HG03432 (cell line): ENCODE results near the gene C5orf47.
"Not testable (repeated sequence)": the region's sequence is repeated elsewhere in the genome, so short reads cannot be mapped to it uniquely, and the experiment has no call there.

Source experiments
- ATAC-seq: cut with Tn5 transposase; IDR thresholded peaks from one replicate; pipeline ENCODE4 v1.9.1; 2021; ENCODE audit warnings: mild to moderate bottlenecking, moderate library complexity; ENCODE audit not compliant: unreplicated experiment

C5orf47 gene

DNA sequence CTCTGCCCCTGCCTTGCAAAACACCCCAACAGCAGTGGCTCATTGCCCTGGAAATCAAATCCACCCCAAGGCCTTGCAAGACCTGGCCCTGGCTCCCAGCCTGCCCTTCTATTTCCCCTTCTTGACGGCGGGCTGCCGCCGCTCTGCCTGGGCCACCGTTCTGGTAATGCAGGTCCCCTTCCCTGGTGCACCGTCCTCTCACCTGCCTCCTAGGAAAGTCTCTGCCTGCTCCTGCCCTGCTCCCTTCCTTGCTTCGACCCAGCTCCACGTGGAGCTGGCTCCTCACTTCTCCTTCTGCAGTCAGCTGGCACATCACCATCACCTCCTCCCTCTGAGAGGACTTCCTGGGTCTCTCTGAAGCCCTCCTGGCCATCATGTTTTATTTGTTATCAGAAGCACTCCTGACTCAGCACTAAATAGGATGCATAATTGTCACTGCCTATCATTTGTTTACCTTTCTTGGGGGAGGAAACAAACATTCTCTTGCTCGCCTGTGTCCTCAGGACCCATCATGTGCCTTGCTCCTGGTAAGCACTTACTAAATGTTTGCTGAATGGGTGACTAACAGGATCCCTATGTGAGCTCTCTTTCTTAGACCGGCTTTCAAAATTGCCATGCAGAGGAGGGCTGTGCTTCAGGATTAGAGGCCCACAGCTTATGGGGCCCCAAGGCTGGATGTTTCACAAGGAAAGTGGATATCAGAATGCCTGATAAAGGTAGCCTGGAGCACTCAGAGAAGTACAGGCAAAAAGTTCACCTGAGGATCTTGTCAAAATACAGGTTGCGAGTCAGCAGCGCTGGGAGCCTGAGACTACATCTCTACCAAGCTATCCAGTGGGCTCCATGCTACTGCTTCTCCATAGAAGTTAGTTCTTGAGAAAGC lies 19.6 kb upstream of the C5orf47 start:
- no peak for ATAC-seq

GRCh38 chr5:173970878-173971650 lies 17.9 kb upstream of the C5orf47 start:
- ATAC-seq, result no peak

- ATAC-seq, result no peak
Measured at GRCh38 chr5:173971681-173972345, 17.2 kb upstream of the C5orf47 start.

DNA sequence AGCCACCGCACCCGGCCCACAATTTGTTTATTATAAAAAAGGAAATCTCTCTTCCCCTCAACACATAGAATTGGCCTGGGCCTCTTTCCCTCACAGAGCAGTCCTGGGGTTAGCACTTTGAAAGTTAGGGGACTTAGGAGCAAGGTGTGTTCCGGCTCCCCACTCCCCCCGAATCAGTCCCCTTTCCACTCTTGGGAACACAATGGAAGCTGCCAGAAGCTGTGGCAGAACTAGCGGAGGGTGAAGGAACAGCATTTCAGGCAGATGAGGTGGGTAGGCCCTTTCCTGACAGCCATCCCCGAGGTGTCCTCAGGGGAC lies 16.4 kb upstream of the C5orf47 start:
- no peak for ATAC-seq

DNA sequence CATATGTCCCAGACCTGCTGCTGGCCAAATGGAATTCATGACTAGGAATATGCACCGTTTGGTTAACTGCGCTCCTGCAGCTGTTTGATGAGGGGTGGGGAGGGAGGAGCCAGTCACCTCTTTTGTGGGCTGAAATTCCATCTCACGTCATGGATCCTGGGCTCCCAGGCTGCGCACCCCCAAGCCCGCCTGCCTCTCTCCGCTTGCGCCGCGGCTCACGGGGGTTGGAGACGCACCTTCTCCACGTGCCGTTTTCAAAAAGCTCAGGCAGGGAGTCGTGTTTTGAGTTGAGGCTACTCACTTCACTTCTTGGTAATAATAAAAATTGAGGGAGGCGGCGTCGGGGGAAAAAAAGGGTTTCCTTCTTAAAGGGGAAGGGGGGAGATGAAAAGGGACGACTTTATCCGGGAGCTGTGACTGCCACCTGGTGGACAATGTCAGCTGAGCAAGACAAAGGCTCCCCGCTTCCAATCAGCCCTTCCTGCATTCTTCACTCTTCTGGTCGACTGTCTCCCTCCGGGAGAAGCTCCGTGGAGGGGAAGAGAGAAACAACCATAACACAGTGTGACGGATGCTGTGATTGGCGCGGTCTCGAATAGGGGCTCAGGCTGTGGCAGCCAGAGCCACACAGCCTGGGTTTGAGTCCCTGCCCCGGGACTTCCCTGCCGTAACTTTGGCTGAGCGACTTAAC lies 15.9 kb upstream of the C5orf47 start:
- ATAC-seq, result peak; percentile 72

- peak; percentile 29 for ATAC-seq
Measured at GRCh38 chr5:173973616-173973969, 15.4 kb upstream of the C5orf47 start.

DNA sequence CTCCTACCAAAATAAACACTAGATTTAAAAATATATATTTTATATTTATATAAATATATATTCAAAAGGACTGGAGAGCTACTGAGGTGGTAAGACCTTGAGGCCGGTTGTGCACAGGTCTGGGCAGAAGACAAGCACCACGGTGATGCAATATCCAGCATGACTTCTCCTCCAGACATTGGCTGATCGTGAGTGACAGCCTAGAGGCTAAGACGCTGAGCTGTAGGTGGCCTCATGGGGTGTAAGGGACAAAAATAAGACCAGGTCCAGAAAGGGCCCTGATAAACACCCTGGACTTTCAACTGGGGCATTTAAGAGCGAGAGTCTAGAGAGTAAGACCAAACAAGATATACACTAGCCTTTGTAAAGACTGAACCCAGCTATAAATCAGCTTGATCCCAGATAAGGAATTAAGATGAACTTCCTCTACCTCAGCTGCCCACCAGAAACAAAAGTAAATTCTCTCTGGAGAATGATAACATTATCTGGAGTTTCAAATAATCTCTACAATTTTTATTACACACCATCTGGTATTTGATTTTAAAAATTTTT lies 14.2 kb upstream of the C5orf47 start:
- no peak for ATAC-seq

DNA sequence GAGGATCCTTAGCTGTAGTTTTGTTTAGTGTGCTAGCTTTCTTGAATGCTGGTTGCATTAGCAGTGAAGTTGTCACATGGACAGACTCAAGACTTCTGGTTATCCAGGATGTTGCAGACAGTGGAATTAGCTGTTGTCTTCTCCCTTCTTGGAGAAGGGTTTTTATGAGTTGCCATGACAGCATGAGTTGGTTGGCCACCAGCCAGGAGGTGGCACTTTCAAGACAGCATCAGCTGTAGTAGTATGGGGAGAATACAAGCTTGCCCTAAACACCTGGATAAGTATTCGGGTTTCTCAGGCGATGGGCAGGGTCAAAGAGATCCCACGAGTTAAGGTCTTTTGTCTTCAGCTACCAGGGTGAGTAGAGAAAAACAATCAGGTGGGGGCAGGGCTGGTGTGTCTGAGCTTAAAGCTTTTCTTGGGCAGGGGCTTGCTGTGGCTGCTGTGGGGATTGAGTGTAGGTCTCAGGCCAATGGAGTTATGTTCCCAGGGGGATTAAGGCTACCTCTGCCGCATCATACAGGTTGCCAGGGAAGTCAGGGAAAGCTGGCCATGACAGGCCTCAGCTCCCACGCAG lies 7.7 kb upstream of the C5orf47 start:
- ATAC-seq, result no peak

- no peak for ATAC-seq
Measured at GRCh38 chr5:173984218-173984617, 4.8 kb upstream of the C5orf47 start.

- ATAC-seq, result no peak
Measured at GRCh38 chr5:173989432-173990082, 587 bp downstream of the C5orf47 start.

DNA sequence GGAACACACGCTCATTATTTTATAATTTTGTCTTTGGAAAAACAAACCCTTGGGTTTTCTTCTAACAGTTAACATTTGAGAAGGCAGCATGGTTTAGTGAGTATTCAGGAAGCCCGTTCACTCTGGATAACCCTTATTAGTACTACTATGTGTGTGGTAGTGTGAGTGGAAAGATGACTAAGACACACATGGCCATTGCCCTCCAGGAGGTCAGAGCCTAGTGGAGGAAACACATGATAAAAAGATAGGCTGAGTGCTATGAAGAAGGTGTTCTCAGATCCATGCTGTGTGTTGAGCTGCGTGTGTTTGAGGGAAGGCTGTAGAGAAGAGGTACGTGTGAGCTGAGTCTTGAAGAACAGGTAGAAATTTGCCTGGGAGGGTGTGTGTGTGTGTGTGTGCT lies 8.4 kb downstream of the C5orf47 start:
- no peak for ATAC-seq

- ATAC-seq, result no peak
Measured at GRCh38 chr5:173998531-173998930, 9.6 kb downstream of the C5orf47 start.

- no peak for ATAC-seq
Measured at GRCh38 chr5:174000076-174000475, 11.1 kb downstream of the C5orf47 start.

DNA sequence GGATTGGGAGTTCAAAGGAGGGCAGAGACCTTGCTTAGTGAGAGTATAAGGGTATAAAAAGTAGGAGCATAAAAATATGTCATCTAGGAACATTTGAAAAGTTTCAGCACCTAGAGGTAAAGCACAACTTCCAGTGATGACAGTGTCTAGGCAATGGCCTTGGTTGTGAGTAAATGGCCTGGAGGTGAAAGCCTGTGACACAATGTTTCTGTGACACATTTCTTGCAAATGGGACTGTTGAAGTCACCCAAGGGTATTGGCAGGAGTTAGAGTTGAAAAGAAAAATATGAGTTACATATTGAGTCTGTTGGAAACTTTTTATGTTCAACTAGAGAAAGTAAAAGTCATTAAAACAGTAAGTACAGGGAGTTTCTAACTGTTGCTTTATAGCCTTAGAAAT lies 14.8 kb downstream of the C5orf47 start:
- ATAC-seq, result no peak

DNA sequence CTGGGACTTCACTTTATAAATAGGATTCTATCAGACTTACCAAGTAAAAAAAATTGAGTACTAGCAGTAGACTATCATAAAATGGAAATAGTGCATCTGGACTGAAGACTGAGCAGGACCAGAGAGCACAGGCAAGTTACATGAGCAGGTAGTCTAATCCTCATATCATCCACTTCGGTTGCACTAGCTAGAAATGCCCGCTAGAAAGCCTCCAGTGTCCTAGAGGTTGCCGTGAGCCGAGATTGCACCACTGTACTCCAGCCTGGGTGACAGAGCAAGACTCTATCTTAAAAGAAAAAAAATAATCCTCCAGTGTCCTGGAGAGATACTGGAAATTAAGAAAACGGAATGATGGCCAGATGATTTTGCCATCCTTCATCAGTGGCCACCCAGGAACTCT lies 20.0 kb downstream of the C5orf47 start:
- no peak for ATAC-seq

- ATAC-seq, result no peak
Measured at GRCh38 chr5:174010365-174010764, 21.4 kb downstream of the C5orf47 start.

GRCh38 chr5:174011441-174011840 lies 22.5 kb downstream of the C5orf47 start:
- no peak for ATAC-seq

- not testable (repeated sequence) for ATAC-seq
Measured at GRCh38 chr5:174020069-174020927, 31.3 kb downstream of the C5orf47 start.

DNA sequence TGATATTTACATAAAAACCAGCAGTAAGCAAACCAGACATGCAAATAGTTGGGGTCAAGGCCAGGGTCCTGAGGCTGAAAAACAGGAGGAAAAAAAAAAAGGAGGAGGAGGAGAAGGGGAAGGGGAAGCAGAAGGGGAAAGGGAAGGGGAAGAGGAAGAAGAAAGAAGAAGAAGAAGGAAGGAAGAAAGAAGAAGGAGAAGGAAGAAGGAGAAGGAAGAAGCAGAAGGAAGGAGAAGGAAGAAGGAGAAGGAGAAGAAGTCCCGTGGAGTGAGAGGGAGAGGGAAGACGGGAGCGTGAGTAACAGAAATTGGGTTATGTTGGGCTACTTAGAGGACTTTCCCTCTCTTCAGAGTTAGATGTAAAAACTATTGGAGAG lies 31.9 kb downstream of the C5orf47 start:
- ATAC-seq, result no peak
